Right hindlimb (tissue), 1 donor: ENCODE results near the gene VPS13C.
A peak's percentile ranks its signal among the peaks of the same experiment; 100 is the strongest.

Experiments
- DNase-seq: peaks from one replicate; pipeline ENCODE4 v3.0.0-alpha.2; 2018

VPS13C gene

GRCh38 chr15:62060113-62060895 is at the start of gene VPS13C:
VPS13C (minus strand) TSS chr15:62060447; CDS start chr15:62060374, 73 bp downstream.
- DNase-seq = peak; percentile 95

GRCh38 chr15:62109437-62109836 is 49.2 kb upstream of the VPS13C start:
- DNase-seq = peak; percentile 33

GRCh38 chr15:62108411-62108810 is 48.2 kb upstream of the VPS13C start:
- DNase-seq = no peak

GRCh38 chr15:62107571-62108121 is 47.4 kb upstream of the VPS13C start:
- DNase-seq = no peak

- DNase-seq = no peak
Measured at GRCh38 chr15:62106096-62106495, 45.8 kb upstream of the VPS13C start.

- no peak for DNase-seq
Measured at GRCh38 chr15:62105266-62105665, 45.0 kb upstream of the VPS13C start.

- no peak for DNase-seq
Measured at GRCh38 chr15:62104846-62105245, 44.6 kb upstream of the VPS13C start.

GRCh38 chr15:62104401-62104800 is 44.2 kb upstream of the VPS13C start:
- DNase-seq = peak; percentile 50

- no peak for DNase-seq
Measured at GRCh38 chr15:62103431-62103830, 43.2 kb upstream of the VPS13C start.

- no peak for DNase-seq
Measured at GRCh38 chr15:62099094-62099601, 38.9 kb upstream of the VPS13C start.

GRCh38 chr15:62094388-62094787 is 34.1 kb upstream of the VPS13C start:
- DNase-seq = no peak

GRCh38 chr15:62093809-62094208 is 33.6 kb upstream of the VPS13C start:
- no peak for DNase-seq

GRCh38 chr15:62090988-62091387 is 30.7 kb upstream of the VPS13C start:
- no peak for DNase-seq

- DNase-seq = no peak
Measured at GRCh38 chr15:62089616-62090015, 29.4 kb upstream of the VPS13C start.

GRCh38 chr15:62088353-62088693 is 28.1 kb upstream of the VPS13C start:
- DNase-seq = no peak

- peak; percentile 45 for DNase-seq
Measured at GRCh38 chr15:62087671-62088352, 27.6 kb upstream of the VPS13C start.

- no peak for DNase-seq
Measured at GRCh38 chr15:62085740-62086139, 25.5 kb upstream of the VPS13C start.

GRCh38 chr15:62083194-62084154 is 23.2 kb upstream of the VPS13C start:
- no peak for DNase-seq

- DNase-seq = no peak
Measured at GRCh38 chr15:62079594-62079993, 19.3 kb upstream of the VPS13C start.

GRCh38 chr15:62075595-62076277 is 15.5 kb upstream of the VPS13C start:
- no peak for DNase-seq

- no peak for DNase-seq
Measured at GRCh38 chr15:62071711-62072308, 11.6 kb upstream of the VPS13C start.

- no peak for DNase-seq
Measured at GRCh38 chr15:62069551-62069950, 9.3 kb upstream of the VPS13C start.
